Brain microvascular endothelial cell (primary cell): Measurements from ENCODE around the gene ACER3.

Source experiments
- DNase-seq: peaks from one replicate; pipeline ENCODE4 v3.0.0-alpha.2; 2020
- H3K27ac ChIP-seq: fragments of 250-450 bp; sonication (Bioruptor Pico); 2 replicates; pipeline ENCODE4 v1.5.1; 2020; ENCODE audit warnings: mild to moderate bottlenecking, moderate library complexity
- H3K27me3 ChIP-seq: fragments of 250-450 bp; sonication (Bioruptor Pico); replicated peaks from 2 replicates; pipeline ENCODE4 v1.5.1; 2020; ENCODE audit warnings: mild to moderate bottlenecking
- H3K36me3 ChIP-seq: fragments of 250-450 bp; sonication (Bioruptor Pico); replicated peaks from 2 replicates; pipeline ENCODE4 v1.5.1; 2020; ENCODE audit warnings: mild to moderate bottlenecking
- H3K4me3 ChIP-seq: 2 replicates; pipeline ENCODE4 v1.5.1; 2011; ENCODE audit warnings: low read depth, mild to moderate bottlenecking, control low read depth, low read length, moderate library complexity
- CTCF ChIP-seq: IDR thresholded peaks from 2 replicates; pipeline ENCODE4 v1.5.1; 2011; ENCODE audit warnings: low read depth, mild to moderate bottlenecking, moderate library complexity, low read length, control low read depth, inconsistent platforms; ENCODE audit errors: missing control alignments
- in situ Hi-C: cut with HindIII; loops from 2 replicates; pipeline ENCODE4 v1.10.0; 2017; ENCODE audit warnings: low sequenced_read_pairs, low pct_ligation_motif_present

Gene ACER3

GRCh38 chr11:77038029-77038824 lies 177.5 kb downstream of the ACER3 start:
- Histone ChIP-seq H3K36me3 (no peaks in the 10 kb centered on the region), H3K27ac (no peak overlapping the region), H3K4me3 (no peak overlapping the region), H3K27me3 (no peaks in the 10 kb centered on the region)
- TF ChIP-seq CTCF: no peak
- no peak for DNase-seq
- in situ Hi-C loops: no loop called here

GRCh38 chr11:77038825-77039326 lies 178.2 kb downstream of the ACER3 start:
- H3K36me3 ChIP-seq: no peaks in the 10 kb centered on the region
- in situ Hi-C loops: no loop called here
- no peak overlapping the region for H3K27ac ChIP-seq
- TF ChIP-seq CTCF: no peak
- no peak for DNase-seq
- no peak overlapping the region for H3K4me3 ChIP-seq
- H3K27me3 ChIP-seq: no peaks in the 10 kb centered on the region

GRCh38 chr11:77039491-77040400 lies 179.0 kb downstream of the ACER3 start:
- TF ChIP-seq CTCF: peak; percentile 75
- H3K27ac ChIP-seq: no peak overlapping the region
- peak overlapping the region; percentile 35 for H3K4me3 ChIP-seq
- H3K27me3 ChIP-seq: no peaks in the 10 kb centered on the region
- DNase-seq: peak; percentile 24
- in situ Hi-C loops: no loop called here
- H3K36me3 ChIP-seq: no peaks in the 10 kb centered on the region

GRCh38 chr11:77040401-77040777 lies 179.7 kb downstream of the ACER3 start:
- in situ Hi-C loops: no loop called here
- H3K27me3 ChIP-seq: no peaks in the 10 kb centered on the region

GRCh38 chr11:77040889-77041288 lies 180.2 kb downstream of the ACER3 start:
- Histone ChIP-seq H3K4me3 (no peak overlapping the region), H3K27ac (no peak overlapping the region), H3K27me3 (no peaks in the 10 kb centered on the region), H3K36me3 (no peaks in the 10 kb centered on the region)
- TF ChIP-seq CTCF: no peak
- in situ Hi-C loops: no loop called here
- no peak for DNase-seq

More at GRCh38 chr11:77040401-77040777, 179.7 kb downstream of the ACER3 start:
- no peak for TF ChIP-seq CTCF
- Histone ChIP-seq H3K36me3 (no peaks in the 10 kb centered on the region), H3K4me3 (no peak overlapping the region), H3K27ac (no peak overlapping the region)
- no peak for DNase-seq
